H1 (cell line): ENCODE data around the gene KISS1. TPM values are rescaled to one million over a fixed set of nuclear protein-coding genes. Genes with fewer than 3 reads are reported as not detected.

Source experiments
- polyA plus RNA-seq, 7 experiments: library from polyadenylated mRNA; depleted of rRNA in 3 of 7; stranded (reverse) in 5 of 7; unstranded in 2 of 7; fragments of >200 nt in 5 of 7; fragments of 200-250 nt in 2 of 7; gene quantifications; 1 replicate in 5 of 7; 2 replicates in 1 of 7; 4 replicates in 1 of 7; pipeline versions ENCODE4 v1.2.1 to v1.2.3, GENCODE V29; 2011 to 2013; ENCODE audit warnings: missing spikeins in 2 of 7, mixed read lengths in 2 of 7
- total RNA-seq: library from RNA; stranded (reverse); fragmentation: NEBNext Ultra II Directional; extraction: Animal tissue kit (Norgen Biotek cat#: 25700); gene quantifications from 2 replicates; pipeline ENCODE4 v1.2.1, GENCODE V29; 2021
- TF ChIP-seq, protein P1 (sequence below): fragments of 300-600 bp; sonication (generic); IDR thresholded peaks from 2 replicates; pipeline ENCODE4 v1.7.1; 2012; ENCODE audit warnings: low read length, moderate library complexity, mild to moderate bottlenecking, inconsistent platforms; ENCODE audit not compliant: insufficient replicate concordance

KISS1 gene
- total and polyA plus RNA-seq, 2 of the 8 experiments (the other 6 are each of a cell fraction or from before 2014, with no cell fraction given): 0.71 TPM; not detected in 1

DNA sequence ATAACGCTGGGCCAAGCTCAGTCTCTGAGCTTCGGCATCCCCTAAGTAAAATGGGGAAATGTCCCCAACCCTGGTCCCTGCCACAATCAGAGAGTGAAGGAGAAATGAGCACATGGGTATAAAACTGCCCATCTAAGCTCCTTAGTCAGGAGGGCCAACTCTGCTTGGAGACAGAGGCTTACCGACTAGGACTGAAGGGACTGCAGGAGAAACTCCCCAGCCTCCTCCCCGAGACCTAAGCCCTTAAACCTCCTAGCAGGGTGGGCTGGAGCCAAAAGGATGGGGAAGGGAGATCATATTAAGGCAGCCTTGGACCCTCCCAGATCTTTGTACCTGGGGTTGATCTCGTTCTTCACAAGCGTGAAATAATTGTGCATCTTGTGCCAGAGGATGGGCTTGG is 50.0 kb downstream of the KISS1 start (continued):
- TF ChIP-seq, protein P1, sequence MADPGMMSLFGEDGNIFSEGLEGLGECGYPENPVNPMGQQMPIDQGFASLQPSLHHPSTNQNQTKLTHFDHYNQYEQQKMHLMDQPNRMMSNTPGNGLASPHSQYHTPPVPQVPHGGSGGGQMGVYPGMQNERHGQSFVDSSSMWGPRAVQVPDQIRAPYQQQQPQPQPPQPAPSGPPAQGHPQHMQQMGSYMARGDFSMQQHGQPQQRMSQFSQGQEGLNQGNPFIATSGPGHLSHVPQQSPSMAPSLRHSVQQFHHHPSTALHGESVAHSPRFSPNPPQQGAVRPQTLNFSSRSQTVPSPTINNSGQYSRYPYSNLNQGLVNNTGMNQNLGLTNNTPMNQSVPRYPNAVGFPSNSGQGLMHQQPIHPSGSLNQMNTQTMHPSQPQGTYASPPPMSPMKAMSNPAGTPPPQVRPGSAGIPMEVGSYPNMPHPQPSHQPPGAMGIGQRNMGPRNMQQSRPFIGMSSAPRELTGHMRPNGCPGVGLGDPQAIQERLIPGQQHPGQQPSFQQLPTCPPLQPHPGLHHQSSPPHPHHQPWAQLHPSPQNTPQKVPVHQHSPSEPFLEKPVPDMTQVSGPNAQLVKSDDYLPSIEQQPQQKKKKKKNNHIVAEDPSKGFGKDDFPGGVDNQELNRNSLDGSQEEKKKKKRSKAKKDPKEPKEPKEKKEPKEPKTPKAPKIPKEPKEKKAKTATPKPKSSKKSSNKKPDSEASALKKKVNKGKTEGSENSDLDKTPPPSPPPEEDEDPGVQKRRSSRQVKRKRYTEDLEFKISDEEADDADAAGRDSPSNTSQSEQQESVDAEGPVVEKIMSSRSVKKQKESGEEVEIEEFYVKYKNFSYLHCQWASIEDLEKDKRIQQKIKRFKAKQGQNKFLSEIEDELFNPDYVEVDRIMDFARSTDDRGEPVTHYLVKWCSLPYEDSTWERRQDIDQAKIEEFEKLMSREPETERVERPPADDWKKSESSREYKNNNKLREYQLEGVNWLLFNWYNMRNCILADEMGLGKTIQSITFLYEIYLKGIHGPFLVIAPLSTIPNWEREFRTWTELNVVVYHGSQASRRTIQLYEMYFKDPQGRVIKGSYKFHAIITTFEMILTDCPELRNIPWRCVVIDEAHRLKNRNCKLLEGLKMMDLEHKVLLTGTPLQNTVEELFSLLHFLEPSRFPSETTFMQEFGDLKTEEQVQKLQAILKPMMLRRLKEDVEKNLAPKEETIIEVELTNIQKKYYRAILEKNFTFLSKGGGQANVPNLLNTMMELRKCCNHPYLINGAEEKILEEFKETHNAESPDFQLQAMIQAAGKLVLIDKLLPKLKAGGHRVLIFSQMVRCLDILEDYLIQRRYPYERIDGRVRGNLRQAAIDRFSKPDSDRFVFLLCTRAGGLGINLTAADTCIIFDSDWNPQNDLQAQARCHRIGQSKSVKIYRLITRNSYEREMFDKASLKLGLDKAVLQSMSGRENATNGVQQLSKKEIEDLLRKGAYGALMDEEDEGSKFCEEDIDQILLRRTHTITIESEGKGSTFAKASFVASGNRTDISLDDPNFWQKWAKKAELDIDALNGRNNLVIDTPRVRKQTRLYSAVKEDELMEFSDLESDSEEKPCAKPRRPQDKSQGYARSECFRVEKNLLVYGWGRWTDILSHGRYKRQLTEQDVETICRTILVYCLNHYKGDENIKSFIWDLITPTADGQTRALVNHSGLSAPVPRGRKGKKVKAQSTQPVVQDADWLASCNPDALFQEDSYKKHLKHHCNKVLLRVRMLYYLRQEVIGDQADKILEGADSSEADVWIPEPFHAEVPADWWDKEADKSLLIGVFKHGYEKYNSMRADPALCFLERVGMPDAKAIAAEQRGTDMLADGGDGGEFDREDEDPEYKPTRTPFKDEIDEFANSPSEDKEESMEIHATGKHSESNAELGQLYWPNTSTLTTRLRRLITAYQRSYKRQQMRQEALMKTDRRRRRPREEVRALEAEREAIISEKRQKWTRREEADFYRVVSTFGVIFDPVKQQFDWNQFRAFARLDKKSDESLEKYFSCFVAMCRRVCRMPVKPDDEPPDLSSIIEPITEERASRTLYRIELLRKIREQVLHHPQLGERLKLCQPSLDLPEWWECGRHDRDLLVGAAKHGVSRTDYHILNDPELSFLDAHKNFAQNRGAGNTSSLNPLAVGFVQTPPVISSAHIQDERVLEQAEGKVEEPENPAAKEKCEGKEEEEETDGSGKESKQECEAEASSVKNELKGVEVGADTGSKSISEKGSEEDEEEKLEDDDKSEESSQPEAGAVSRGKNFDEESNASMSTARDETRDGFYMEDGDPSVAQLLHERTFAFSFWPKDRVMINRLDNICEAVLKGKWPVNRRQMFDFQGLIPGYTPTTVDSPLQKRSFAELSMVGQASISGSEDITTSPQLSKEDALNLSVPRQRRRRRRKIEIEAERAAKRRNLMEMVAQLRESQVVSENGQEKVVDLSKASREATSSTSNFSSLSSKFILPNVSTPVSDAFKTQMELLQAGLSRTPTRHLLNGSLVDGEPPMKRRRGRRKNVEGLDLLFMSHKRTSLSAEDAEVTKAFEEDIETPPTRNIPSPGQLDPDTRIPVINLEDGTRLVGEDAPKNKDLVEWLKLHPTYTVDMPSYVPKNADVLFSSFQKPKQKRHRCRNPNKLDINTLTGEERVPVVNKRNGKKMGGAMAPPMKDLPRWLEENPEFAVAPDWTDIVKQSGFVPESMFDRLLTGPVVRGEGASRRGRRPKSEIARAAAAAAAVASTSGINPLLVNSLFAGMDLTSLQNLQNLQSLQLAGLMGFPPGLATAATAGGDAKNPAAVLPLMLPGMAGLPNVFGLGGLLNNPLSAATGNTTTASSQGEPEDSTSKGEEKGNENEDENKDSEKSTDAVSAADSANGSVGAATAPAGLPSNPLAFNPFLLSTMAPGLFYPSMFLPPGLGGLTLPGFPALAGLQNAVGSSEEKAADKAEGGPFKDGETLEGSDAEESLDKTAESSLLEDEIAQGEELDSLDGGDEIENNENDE: no peak
